Panc1 (cell line): ENCODE results near the gene ABAT. TPM values are rescaled to one million over a fixed set of nuclear protein-coding genes. Genes with fewer than 3 reads are reported as not detected.

ENCODE experiments used
- ATAC-seq: fragments of 200-7000 bp; cut with Tn5 transposase; 2 replicates; pipeline ENCODE4 v1.9.1; 2020; ENCODE audit warnings: mild to moderate bottlenecking, moderate library complexity
- BruUV-seq: library from RNA; stranded (reverse); fragments of 400-500 nt; replicated peaks from 2 replicates; lab custom pipeline; 2021; lab: Mats Ljungman, UMichigan
- CTCF ChIA-PET: fragments of 300-600 bp; sonication (Branson Sonifier 250); formaldehyde crosslinking; loops from one replicate; lab custom pipeline; 2022; ENCODE audit warnings: antibody characterized with exemption; lab: Charles Lee
- POLR2A ChIA-PET: fragments of 300-600 bp; sonication (Branson Sonifier 250); formaldehyde crosslinking; loops from one replicate; lab custom pipeline; 2022; ENCODE audit warnings: antibody characterized with exemption; lab: Charles Lee
- DNase-seq: peaks from one replicate; pipeline ENCODE4 v3.0.0-alpha.2; 2010; ENCODE audit warnings: low read depth, low spot score
- H3K27ac ChIP-seq: 2 replicates; pipeline ENCODE4 v1.5.1; 2011; ENCODE audit warnings: mild to moderate bottlenecking, low read length, inconsistent platforms
- H3K27me3 ChIP-seq: fragments of 200-500 bp; sonication (Bioruptor generic); 2 replicates; pipeline ENCODE4 v1.6.0; 2014; ENCODE audit warnings: low read length, inconsistent platforms; ENCODE audit not compliant: control insufficient read depth, insufficient read depth
- H3K36me3 ChIP-seq: fragments of 200-500 bp; sonication (Bioruptor generic); 2 replicates; pipeline ENCODE4 v1.5.1; 2014; ENCODE audit warnings: inconsistent platforms, mild to moderate bottlenecking, low read length, moderate library complexity; ENCODE audit not compliant: control insufficient read depth, insufficient read depth
- H3K4me1 ChIP-seq: 2 replicates; pipeline ENCODE4 v1.5.1; 2011; ENCODE audit warnings: inconsistent platforms, mild to moderate bottlenecking, low read length, moderate library complexity; ENCODE audit not compliant: control insufficient read depth, insufficient read depth
- H3K4me3 ChIP-seq, 2 experiments: 2 replicates each; pipeline ENCODE4 v1.5.1; 2011 to 2012; ENCODE audit warnings: low read depth in 2 of 2, low read length in 2 of 2, mild to moderate bottlenecking in 2 of 2, inconsistent platforms in 1 of 2, moderate library complexity in 1 of 2
- H3K9me3 ChIP-seq: fragments of 200-500 bp; sonication (Bioruptor generic); 2 replicates; pipeline ENCODE4 v1.5.1; 2014; ENCODE audit warnings: low read depth, mild to moderate bottlenecking, inconsistent platforms, low read length, moderate library complexity; ENCODE audit not compliant: control insufficient read depth, insufficient read depth
- CTCF ChIP-seq: fragments of 450-650 bp; IDR thresholded peaks from 2 replicates; pipeline ENCODE4 v1.5.1; 2017; ENCODE audit warnings: mild to moderate bottlenecking
- POLR2AphosphoS5 ChIP-seq: IDR thresholded peaks from 2 replicates; pipeline ENCODE4 v1.6.1; 2012; ENCODE audit warnings: mild to moderate bottlenecking, low read depth, low read length, moderate library complexity
- REST ChIP-seq, 2 experiments: IDR thresholded peaks; 2 replicates each; pipeline ENCODE4 v1.6.1; 2011 to 2012; ENCODE audit warnings: low read depth in 2 of 2, control low read depth in 1 of 2, low read length in 1 of 2, mild to moderate bottlenecking in 1 of 2, moderate library complexity in 1 of 2; ENCODE audit not compliant: insufficient read depth in 1 of 2
- SIN3A ChIP-seq: IDR thresholded peaks from 2 replicates; pipeline ENCODE4 v1.6.1; 2012; ENCODE audit warnings: low read depth, mild to moderate bottlenecking, low read length, moderate library complexity, borderline replicate concordance; ENCODE audit not compliant: insufficient read depth
- TCF7L2 ChIP-seq: IDR thresholded peaks from 2 replicates; pipeline ENCODE4 v1.6.1; 2011; ENCODE audit warnings: mild to moderate bottlenecking, low read depth, low read length, inconsistent platforms
- in situ Hi-C: cut with HindIII; loops from 2 replicates; pipeline ENCODE4 v1.10.0; 2016; ENCODE audit warnings: low sequenced_read_pairs, low pct_unique_long_range_greater_than_20kb
- intact Hi-C: fragments of 100-400 bp; cut with micrococcal nuclease; formaldehyde crosslinking; loops from one replicate; pipeline ENCODE4 v1.10.0; 2022; ENCODE audit not compliant: unreplicated experiment
- total RNA-seq: library from RNA; stranded (reverse); gene quantifications from one replicate; pipeline ENCODE4 v1.2.1, GENCODE V29; 2021; ENCODE audit not compliant: unreplicated experiment

Gene ABAT
- total RNA-seq, 1 experiment from 2014 or later, result 0.77 TPM

- no peak overlapping the region for H3K4me3 ChIP-seq
- ATAC-seq, result 0 out of 2 replicates have a peak, but pooled peaks have one; percentile 46
- TSS peak; percentile 2 for BruUV-seq
- no peak for DNase-seq
- intact Hi-C loops (no loop called here), in situ Hi-C loops (no loop called here)
- CTCF ChIA-PET, result no interaction called here
- H3K27me3 ChIP-seq, result no peaks in the 10 kb centered on the region
- POLR2A ChIA-PET, result interaction anchor here (0.6 kb wide), 1 partner anchor 536 kb away, joined by 3 read pairs; no protein-coding TSS in a partner anchor
- no peaks in the 10 kb centered on the region for H3K4me1 ChIP-seq
- TF ChIP-seq POLR2AphosphoS5 (peak; percentile 30; the same call in 1 of the 2 replicates), SIN3A (no peak)
- no peaks in the 10 kb centered on the region for H3K9me3 ChIP-seq
- H3K27ac ChIP-seq, result no peak overlapping the region
- peaks cover 22% of the 10 kb centered on the region for H3K36me3 ChIP-seq
Observed at GRCh38 chr16:8816967-8817655, 142.7 kb downstream of the ABAT start.

- CTCF ChIA-PET, result no interaction called here
- in situ Hi-C loops, result no loop called here
- intact Hi-C loops, result no loop called here
- Histone ChIP-seq H3K4me1 (no peaks in the 10 kb centered on the region), H3K9me3 (no peaks in the 10 kb centered on the region), H3K4me3 (no peak overlapping the region), H3K27ac (no peak overlapping the region), H3K36me3 (peaks cover 10% of the 10 kb centered on the region; the same call in 1 of the 2 replicates), H3K27me3 (no peaks in the 10 kb centered on the region)
- DNase-seq, result no peak
- TF ChIP-seq TCF7L2 (no peak), REST (IDR thresholded peaks at IDR 0.05; ENCODE audit: insufficient read depth in 1 of 2, low read depth in 2 of 2, low read length in 1 of 2) (no peak), SIN3A (no peak), POLR2AphosphoS5 (no peak), CTCF (no peak)
- POLR2A ChIA-PET, result no interaction called here
- no TSS peak for BruUV-seq
- ATAC-seq, result no peak
Observed at GRCh38 chr16:8818504-8819270, 144.3 kb downstream of the ABAT start.
